ENCODE results near the gene ADAP1.

ADAP1 gene

DNA sequence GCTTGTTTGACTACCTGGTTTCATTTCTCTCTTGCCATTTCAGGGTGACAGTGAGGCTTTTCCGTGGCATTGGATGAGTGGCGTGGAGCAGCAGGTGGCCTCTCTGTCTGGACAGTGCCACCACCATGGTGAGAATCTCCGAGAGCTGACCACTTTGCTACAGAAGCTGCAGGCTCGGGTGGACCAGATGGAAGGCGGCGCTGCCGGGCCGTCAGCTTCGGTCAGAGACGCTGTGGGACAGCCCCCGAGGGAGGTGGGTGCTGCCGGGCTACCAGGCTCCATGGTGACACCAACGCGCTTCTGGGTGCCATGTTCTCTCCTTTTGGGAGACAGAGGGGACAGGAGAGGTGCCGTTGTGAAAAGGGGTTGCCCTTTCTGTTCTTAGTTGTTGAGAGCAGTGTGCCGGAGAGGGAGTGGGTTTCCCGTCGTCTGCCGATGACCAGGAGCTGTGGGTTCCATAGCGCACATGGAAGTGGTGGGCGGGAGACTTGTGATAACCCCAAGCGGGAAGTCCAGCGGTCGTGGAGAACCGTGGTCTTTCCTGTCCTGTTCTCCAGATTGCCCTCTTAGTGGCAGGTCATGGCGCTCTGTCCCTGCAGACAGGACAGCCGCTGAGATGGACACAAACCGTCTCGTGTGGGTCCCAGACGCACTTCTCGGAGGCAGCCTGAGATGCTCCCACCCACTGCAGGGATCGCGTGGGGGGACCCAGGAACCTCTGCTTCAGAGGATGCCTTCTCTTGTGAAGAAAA, 100.9 kb downstream of the ADAP1 start:
- DNase-seq = no peak

DNA sequence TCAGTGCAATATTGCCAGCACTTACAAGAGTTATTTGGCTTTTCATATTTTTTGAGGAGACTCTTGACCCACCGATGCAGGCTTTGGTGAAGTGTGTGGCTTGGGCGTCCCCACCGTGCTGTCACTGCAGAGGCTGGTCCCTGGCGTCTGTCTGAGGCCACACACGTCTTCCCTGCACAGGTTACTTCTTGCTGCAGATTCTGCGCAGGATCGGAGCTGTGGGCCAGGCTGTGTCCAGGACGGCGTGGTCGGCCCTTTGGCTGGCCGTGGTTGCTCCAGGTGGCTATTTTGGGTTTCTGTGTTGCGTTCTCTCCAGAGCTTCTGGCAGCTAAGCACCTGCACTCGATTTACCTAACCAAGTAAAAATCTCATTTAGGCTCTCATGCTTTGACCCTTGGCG, 103.3 kb downstream of the ADAP1 start:
- DNase-seq = no peak

DNA sequence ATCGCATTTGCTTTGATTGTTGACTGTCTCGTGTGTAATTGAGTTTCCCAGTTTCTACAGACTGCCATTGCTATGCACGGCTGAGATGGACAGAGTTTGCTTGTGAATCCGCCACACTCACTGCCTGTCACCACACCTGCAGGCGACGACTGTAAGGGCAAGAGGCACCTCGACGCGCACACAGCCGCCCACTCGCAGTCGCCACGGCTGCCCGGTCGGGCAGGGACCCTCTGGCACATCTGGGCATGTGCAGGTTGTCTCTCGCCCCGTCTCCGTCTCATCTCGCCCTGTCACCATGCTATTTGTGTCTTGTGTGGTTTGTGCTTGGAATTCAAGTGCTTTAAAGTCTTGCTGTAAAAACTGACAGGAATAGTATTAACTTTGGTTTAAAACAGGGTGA, 104.7 kb downstream of the ADAP1 start:
- no peak for DNase-seq

DNA sequence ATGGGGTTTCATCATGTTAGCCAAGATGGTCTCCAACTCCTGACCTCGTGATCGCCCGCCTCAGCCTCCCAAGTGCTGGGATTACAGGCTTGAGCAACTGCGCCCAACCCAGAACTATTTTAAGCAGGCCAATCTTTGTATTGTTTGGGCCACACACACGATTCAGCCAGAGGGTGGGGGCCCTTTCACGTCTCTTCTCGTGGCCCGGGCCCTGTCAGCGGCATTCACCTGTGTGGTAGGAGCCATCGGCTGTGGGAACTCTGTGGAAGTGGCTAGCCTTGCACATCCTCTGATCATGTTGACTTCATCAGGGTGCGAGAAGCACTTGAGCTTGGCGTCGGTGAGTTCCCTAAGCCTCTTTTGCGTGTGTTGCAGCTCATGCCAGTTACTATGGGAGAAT, 105.3 kb downstream of the ADAP1 start:
- no peak for DNase-seq

Measured in activated T-cell treated with anti-CD3 and anti-CD28 coated beads for 4 hours (primary cell).